GDM1 (cell line): ENCODE measurements around the gene CYSTM1.
"Not testable (repeated sequence)": the region's sequence is repeated elsewhere in the genome, so short reads cannot be mapped to it uniquely, and the experiment has no call there.

Experiments
- DNase-seq: peaks from one replicate; lab custom pipeline; 2025; lab: John Stamatoyannopoulos, UW

The CYSTM1 gene

DNA sequence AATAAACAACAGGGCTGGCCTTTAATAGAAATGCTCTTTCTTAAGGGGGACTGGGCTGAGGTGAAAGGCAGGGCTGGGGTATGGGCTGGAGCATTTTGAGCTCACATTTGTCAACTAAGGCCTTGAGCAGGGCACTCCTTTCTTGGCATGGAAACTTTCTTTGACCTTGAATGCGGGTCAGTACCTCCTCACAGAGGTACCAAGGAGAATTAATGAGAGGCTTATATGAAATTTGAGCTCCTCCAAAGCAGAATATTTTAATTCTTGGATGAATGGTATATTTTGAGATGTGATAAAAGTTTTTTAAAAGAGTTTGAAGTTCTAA lies 3.1 kb downstream of the CYSTM1 start:
- no peak for DNase-seq

GRCh38 chr5:140178482-140179116 lies 3.6 kb downstream of the CYSTM1 start:
- DNase-seq = no peak

DNA sequence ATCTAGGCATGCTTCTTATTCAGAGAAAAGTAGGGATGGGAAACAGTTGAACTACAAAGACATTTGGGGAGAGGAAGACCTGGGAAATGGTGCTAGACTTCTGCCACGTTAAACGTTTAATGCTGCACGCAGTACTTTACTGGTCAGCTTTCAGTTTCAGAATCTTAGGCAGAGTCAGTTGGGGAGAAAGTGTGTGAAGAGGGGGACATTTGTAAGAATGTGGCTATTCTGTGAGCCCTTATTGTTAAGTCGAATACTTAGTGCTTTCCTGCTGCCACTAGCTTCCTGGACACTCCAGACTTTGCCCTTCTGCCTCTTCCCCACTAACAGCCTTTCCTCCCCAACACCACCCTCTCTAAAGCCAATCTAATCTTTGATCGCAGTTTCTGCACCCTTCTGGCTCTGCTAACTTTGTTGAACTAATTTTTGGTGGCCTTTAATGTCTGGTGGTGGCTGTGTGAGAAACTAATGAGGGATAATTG lies 6.1 kb downstream of the CYSTM1 start:
- DNase-seq = no peak

DNA sequence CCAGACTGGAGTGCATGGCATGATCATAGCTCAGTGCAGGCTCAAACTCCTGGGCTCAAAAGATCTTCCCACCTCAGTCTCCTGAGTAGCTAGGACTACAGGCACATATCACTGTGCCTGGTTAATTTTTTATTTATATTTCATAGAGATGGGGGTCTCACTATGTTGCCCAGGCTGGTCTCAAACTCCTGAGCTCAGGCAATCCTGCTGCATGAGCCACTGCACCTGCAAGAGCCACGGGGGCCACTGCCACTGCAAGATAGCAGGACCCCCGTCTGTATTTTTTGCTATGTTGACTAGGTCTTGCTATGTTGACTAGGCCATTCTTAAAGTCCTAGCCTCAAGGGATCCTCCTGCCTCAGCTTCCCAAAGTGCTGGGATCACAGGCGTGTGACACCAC lies 6.5 kb downstream of the CYSTM1 start:
- no peak for DNase-seq

GRCh38 chr5:140182075-140182711 lies 7.2 kb downstream of the CYSTM1 start:
- DNase-seq = no peak

- no peak for DNase-seq
These were observed 7.9 kb downstream of the CYSTM1 start for GRCh38 chr5:140182803-140183367.

DNA sequence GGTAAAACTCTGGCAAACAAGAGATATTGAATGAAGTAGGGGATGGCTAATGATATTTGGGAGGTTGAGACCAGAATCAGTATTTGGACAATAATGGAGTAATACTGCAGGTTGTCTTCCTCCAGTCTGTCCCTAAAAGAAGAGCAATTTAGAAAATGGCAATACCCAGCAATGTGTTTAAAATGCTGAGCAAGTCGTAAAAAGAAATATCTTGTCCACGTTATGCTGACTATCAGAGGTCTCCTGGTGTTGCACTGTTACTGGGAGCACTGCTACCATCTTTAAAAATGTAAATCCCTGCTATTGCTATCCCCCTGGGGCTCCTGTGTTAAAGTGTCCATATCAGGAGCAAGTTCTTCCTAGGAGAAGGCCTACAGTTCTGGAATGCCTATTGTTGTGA lies 10.4 kb downstream of the CYSTM1 start:
- DNase-seq = no peak

GRCh38 chr5:140186267-140186671 lies 11.3 kb downstream of the CYSTM1 start:
- DNase-seq = no peak

GRCh38 chr5:140189253-140189652 lies 14.3 kb downstream of the CYSTM1 start:
- no peak for DNase-seq

- DNase-seq = no peak
These were observed 15.2 kb downstream of the CYSTM1 start for GRCh38 chr5:140189977-140190871.

DNA sequence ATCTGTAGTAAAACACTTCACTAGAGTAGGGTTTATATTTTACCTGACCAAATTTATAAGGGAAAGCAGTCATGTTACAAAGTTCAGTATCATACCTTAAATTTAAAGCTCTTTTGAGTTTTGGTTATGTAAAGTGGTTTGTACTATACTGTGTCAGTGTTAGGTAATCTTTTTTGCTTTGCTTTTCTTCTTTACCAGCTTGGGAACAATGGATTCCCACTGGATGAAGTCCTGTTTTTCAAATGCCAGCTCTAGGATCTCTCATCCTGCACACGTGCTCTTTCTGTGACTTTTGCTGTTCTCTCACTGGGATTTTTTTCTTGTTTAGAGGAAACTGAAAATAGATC lies 15.9 kb downstream of the CYSTM1 start:
- DNase-seq = no peak

GRCh38 chr5:140192715-140193430 lies 17.9 kb downstream of the CYSTM1 start:
- DNase-seq = no peak

- no peak for DNase-seq
These were observed 19.7 kb downstream of the CYSTM1 start for GRCh38 chr5:140194662-140195061.

DNA sequence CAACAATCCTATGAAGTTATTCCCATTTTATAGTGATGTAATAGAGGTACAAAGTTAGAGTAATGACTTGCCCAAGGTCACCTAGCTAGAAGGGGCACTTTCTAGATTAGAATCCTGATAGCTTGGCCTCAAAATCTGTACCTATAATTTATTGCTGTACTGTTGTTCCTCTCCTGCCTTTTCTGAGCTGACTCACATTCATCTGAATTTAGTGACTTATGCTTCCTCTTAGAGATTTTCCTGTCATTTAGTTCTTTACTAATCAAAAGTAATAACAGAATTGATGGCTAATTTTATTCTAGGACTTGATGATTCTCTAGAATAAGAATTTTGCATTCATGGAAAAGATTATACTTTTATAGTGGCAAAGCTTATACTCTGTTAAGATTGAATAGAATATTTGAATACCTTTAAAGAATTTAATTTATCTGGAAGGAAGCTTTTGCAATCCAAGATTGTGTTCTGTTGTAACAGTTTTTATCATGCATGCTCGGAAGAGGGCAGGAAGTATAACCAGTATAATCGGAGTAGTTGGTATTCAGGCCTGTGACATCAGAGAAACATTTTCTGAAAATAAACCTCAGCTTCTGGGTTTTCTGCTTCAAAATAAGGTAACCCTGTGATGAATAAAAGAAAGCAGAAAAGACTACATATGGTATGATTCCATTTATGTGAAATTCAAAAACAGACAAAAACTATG lies 21.3 kb downstream of the CYSTM1 start:
- no peak for DNase-seq

DNA sequence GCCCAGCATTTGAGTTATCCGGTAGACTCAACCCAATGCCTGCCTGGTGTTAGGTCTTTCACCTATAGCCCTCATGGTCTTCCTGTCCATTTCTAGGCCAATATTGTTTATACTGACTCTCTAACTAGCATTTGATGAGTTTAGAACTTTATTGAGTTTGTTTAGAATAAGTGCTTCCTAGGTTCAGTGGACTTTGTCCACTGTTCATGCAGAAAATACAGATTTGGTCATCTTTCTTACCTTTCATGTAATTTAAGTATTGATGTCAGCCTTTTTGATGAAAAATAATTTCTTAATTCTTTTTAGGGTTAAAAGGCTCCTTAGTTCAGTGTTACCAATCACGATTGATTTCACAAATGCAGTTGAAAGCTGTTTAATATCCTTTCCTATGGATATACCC lies 22.0 kb downstream of the CYSTM1 start:
- DNase-seq = no peak

- not testable (repeated sequence) for DNase-seq
These were observed 23.9 kb downstream of the CYSTM1 start for GRCh38 chr5:140198915-140199314.

- no peak for DNase-seq
These were observed 27.1 kb downstream of the CYSTM1 start for GRCh38 chr5:140202078-140202477.

- DNase-seq = no peak
These were observed 27.6 kb downstream of the CYSTM1 start for GRCh38 chr5:140202610-140203009.

DNA sequence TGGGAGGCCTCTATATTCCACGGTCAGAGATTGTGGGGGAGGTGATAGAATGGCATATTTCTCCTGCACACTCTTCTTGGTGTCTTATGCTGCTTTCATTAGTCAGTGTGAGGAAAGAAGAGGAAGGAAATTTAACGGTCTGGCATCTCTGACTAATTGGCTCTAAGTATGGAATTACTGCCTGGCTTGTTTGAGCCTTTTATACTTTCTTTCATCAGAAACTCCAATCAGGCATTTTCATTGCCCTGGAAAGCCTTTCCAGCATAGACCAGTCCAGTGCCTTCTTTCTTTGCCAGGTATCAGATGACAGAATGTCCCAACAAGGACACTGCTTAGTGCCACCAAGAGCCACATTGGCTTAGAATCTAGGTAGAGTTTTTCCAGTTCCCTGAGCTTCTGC lies 30.2 kb downstream of the CYSTM1 start:
- DNase-seq = peak; percentile 12

DNA sequence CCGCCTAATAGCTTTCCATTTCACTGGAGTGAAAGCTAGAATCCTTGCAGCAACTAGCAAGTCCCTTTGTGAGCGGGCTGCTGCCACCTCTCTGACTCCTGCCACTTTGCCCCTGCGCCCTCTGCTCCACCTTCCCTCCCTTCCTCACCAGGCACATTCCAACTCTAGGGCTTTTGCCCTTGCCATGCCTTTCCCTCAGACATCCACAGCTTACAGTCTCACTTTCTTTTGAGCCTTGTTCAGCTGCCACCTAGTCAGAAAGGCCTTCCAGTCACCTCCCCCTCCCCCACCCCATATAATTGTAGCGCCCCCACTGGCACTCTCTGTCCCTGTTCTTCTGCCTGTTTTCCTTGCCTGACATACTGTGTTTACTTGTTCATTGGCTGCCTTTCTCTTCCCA lies 31.0 kb downstream of the CYSTM1 start:
- no peak for DNase-seq

DNA sequence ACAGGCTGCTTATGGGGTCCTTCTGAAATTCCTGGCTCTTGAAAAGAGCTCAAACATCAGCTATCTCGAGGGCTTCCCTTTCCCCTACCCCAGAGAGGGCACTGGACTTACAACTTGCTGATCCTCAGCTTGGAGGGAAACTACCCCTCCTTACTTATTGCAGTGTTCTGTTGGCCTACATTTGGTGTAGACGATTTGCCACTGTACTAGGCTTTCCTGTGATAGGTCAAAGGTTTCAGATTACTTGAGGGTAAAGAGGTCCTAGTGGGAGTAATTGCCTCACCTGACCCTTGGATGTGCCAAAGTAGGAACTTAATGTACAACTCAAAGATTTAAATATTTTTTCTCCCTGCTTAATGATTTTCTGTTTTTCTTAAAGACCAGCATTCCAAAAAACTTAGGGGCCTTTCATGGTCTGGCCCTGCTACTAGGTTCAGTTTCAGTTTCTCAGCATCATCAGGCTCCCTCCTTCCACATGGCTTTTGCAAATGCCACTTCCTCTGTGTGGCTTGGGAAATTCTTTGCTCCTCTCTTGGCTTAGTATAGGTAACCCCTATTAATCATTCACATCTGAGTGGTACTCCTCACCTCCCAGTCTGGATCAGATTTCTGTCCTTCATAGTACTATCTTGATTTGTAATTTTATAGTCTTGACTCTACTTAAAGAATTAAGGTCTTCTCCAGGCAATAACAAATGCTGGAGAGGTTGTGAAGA lies 32.4 kb downstream of the CYSTM1 start:
- no peak for DNase-seq
